IMR-90 (cell line): ENCODE data around the gene SF3A2. TPM values are rescaled to one million over a fixed set of nuclear protein-coding genes. Genes with fewer than 3 reads are reported as not detected.

Experiments used
- ATAC-seq: fragments of 200-7000 bp; cut with Tn5 transposase; 2 replicates; pipeline ENCODE4 v1.9.1; 2020; ENCODE audit warnings: low read depth, mild to moderate bottlenecking, moderate library complexity
- BruUV-seq: library from RNA; stranded (reverse); fragments of 400-500 nt; replicated peaks from 2 replicates; lab custom pipeline; 2021; lab: Mats Ljungman, UMichigan
- CTCF ChIA-PET: fragments of 300-600 bp; formaldehyde crosslinking; extraction: SDS; loops from one replicate; lab custom pipeline; 2021; ENCODE audit warnings: antibody characterized with exemption; lab: Yijun Ruan, JAX
- POLR2A ChIA-PET: fragments of 300-600 bp; sonication (Branson Sonifier 250); formaldehyde crosslinking; loops from one replicate; lab custom pipeline; 2022; ENCODE audit warnings: antibody characterized with exemption; ENCODE audit not compliant: unreplicated experiment; lab: Charles Lee
- DNase-seq: peaks from one replicate; pipeline ENCODE4 v3.0.0; 2013
- H2AFZ ChIP-seq: replicated peaks from 2 replicates; pipeline ENCODE3; 2013; ENCODE audit warnings: low read length, mild to moderate bottlenecking; ENCODE audit not compliant: poor library complexity
- H2AK5ac ChIP-seq: 2 replicates; pipeline ENCODE4 v1.6.1; 2013; ENCODE audit warnings: low read depth, low read length, inconsistent platforms
- H2AK9ac ChIP-seq: replicated peaks from 2 replicates; pipeline ENCODE3; 2013; ENCODE audit warnings: mild to moderate bottlenecking, low read depth, low read length, moderate library complexity; ENCODE audit not compliant: poor library complexity
- H2BK120ac ChIP-seq: 2 replicates; pipeline ENCODE4 v1.6.1; 2013; ENCODE audit warnings: low read depth, low read length, inconsistent platforms
- H2BK15ac ChIP-seq: 3 replicates; pipeline ENCODE4 v1.6.1; 2013; ENCODE audit warnings: low read depth, low read length, inconsistent platforms
- H2BK20ac ChIP-seq: 2 replicates; pipeline ENCODE4 v1.6.1; 2013; ENCODE audit warnings: low read depth, mild to moderate bottlenecking, inconsistent platforms, low read length, moderate library complexity
- H2BK5ac ChIP-seq: 2 replicates; pipeline ENCODE4 v1.6.1; 2013; ENCODE audit warnings: mild to moderate bottlenecking, low read depth, low read length, inconsistent platforms; ENCODE audit not compliant: poor library complexity, severe bottlenecking
- H3K14ac ChIP-seq: replicated peaks from 2 replicates; pipeline ENCODE4 v1.6.1; 2013; ENCODE audit warnings: low read depth, low read length, inconsistent platforms
- H3K18ac ChIP-seq: 2 replicates; pipeline ENCODE4 v1.6.1; 2013; ENCODE audit warnings: low read depth, low read length, control low read depth
- H3K23ac ChIP-seq: 2 replicates; pipeline ENCODE4 v1.6.1; 2013; ENCODE audit warnings: low read depth, low read length, inconsistent platforms
- H3K27ac ChIP-seq: 2 replicates; pipeline ENCODE4 v1.5.1; 2013; ENCODE audit warnings: mild to moderate bottlenecking, control low read depth, low read length; ENCODE audit not compliant: insufficient read depth
- H3K27me3 ChIP-seq: 2 replicates; pipeline ENCODE4 v1.6.1; 2013; ENCODE audit warnings: low read length; ENCODE audit not compliant: control insufficient read depth, insufficient read depth
- H3K36me3 ChIP-seq: 2 replicates; pipeline ENCODE4 v1.6.1; 2013; ENCODE audit warnings: low read length, mixed read lengths; ENCODE audit not compliant: control insufficient read depth, insufficient read depth
- H3K4ac ChIP-seq: 2 replicates; pipeline ENCODE4 v1.6.1; 2013; ENCODE audit warnings: low read depth, low read length, inconsistent platforms
- H3K4me1 ChIP-seq: 2 replicates; pipeline ENCODE4 v1.6.1; 2013; ENCODE audit warnings: low read length, mixed read lengths; ENCODE audit not compliant: control insufficient read depth, insufficient read depth
- H3K4me2 ChIP-seq: 2 replicates; pipeline ENCODE4 v1.6.1; 2013; ENCODE audit warnings: low read depth, mild to moderate bottlenecking, control low read depth, low read length, moderate library complexity
- H3K4me3 ChIP-seq: 2 replicates; pipeline ENCODE4 v1.5.1; 2013; ENCODE audit warnings: low read depth, mild to moderate bottlenecking, control low read depth, low read length, moderate library complexity; ENCODE audit not compliant: insufficient read depth
- H3K56ac ChIP-seq: 2 replicates; pipeline ENCODE4 v1.6.1; 2013; ENCODE audit warnings: low read length, inconsistent platforms; ENCODE audit not compliant: insufficient read depth; ENCODE audit errors: extremely low read depth
- H3K79me1 ChIP-seq, 2 experiments: 2 replicates each; pipeline ENCODE4 v1.6.1; 2013; ENCODE audit warnings: low read length in 2 of 2, inconsistent platforms in 1 of 2, low read depth in 1 of 2
- H3K9ac ChIP-seq: 2 replicates; pipeline ENCODE4 v1.6.1; 2013; ENCODE audit warnings: low read depth, low read length, control low read depth
- H3K9me1 ChIP-seq: 2 replicates; pipeline ENCODE4 v1.6.1; 2013; ENCODE audit warnings: low read length, inconsistent platforms; ENCODE audit not compliant: insufficient read depth
- H3K9me3 ChIP-seq: 2 replicates; pipeline ENCODE4 v1.6.1; 2013; ENCODE audit warnings: low read length; ENCODE audit not compliant: control insufficient read depth, insufficient read depth
- H4K20me1 ChIP-seq: 2 replicates; pipeline ENCODE4 v1.6.1; 2013; ENCODE audit warnings: low read length, inconsistent platforms; ENCODE audit not compliant: insufficient read depth
- H4K5ac ChIP-seq: 2 replicates; pipeline ENCODE4 v1.6.1; 2013; ENCODE audit warnings: mild to moderate bottlenecking, low read depth, low read length, control low read depth
- H4K8ac ChIP-seq, 2 experiments: 2 replicates each; pipeline ENCODE4 v1.6.1; 2013; ENCODE audit warnings: low read depth in 2 of 2, low read length in 2 of 2, control low read depth in 1 of 2, inconsistent platforms in 1 of 2
- H4K91ac ChIP-seq: 2 replicates; pipeline ENCODE4 v1.6.1; 2013; ENCODE audit warnings: low read depth, low read length, inconsistent platforms; ENCODE audit not compliant: insufficient read depth
- BHLHE40 ChIP-seq: fragments of 150-350 bp; IDR thresholded peaks from 2 replicates; pipeline ENCODE4 v1.6.1; 2016; ENCODE audit warnings: mild to moderate bottlenecking, low read depth, low read length
- CEBPB ChIP-seq: IDR thresholded peaks from 2 replicates; pipeline ENCODE4 v1.6.1; 2012; ENCODE audit warnings: low read depth, low read length, improper control_type of control experiment
- CHD1 ChIP-seq: IDR thresholded peaks from 2 replicates; pipeline ENCODE4 v1.6.1; 2012; ENCODE audit warnings: low read depth, low read length, improper control_type of control experiment
- FOS ChIP-seq: fragments of 150-350 bp; IDR thresholded peaks from 2 replicates; pipeline ENCODE4 v1.6.1; 2016; ENCODE audit warnings: low read depth, low read length
- MAFK ChIP-seq: IDR thresholded peaks from 2 replicates; pipeline ENCODE4 v1.6.1; 2012; ENCODE audit warnings: low read depth, low read length, improper control_type of control experiment
- MAZ ChIP-seq: IDR thresholded peaks from 2 replicates; pipeline ENCODE4 v1.6.1; 2012; ENCODE audit warnings: low read depth, mild to moderate bottlenecking, low read length, improper control_type of control experiment, moderate library complexity, borderline replicate concordance
- MXI1 ChIP-seq: IDR thresholded peaks from 2 replicates; pipeline ENCODE4 v1.6.1; 2012; ENCODE audit warnings: low read depth, mild to moderate bottlenecking, low read length, moderate library complexity, borderline replicate concordance
- NFE2L2 ChIP-seq: fragments of 150-350 bp; IDR thresholded peaks from 2 replicates; pipeline ENCODE4 v1.6.1; 2016; ENCODE audit warnings: low read depth, mild to moderate bottlenecking, low read length
- POLR2A ChIP-seq: IDR thresholded peaks from 2 replicates; pipeline ENCODE4 v1.6.1; 2012; ENCODE audit warnings: mild to moderate bottlenecking, low read depth, low read length
- RAD21 ChIP-seq: IDR thresholded peaks from 2 replicates; pipeline ENCODE4 v1.6.1; 2012; ENCODE audit warnings: low read length, improper control_type of control experiment
- RCOR1 ChIP-seq: IDR thresholded peaks from 2 replicates; pipeline ENCODE4 v1.6.1; 2012; ENCODE audit warnings: mild to moderate bottlenecking, low read length, improper control_type of control experiment; ENCODE audit not compliant: insufficient replicate concordance
- RFX5 ChIP-seq: IDR thresholded peaks from 2 replicates; pipeline ENCODE4 v1.8.0; 2012; ENCODE audit warnings: low read depth, mild to moderate bottlenecking, low read length, moderate library complexity
- SMC3 ChIP-seq: fragments of 150-350 bp; IDR thresholded peaks from 2 replicates; pipeline ENCODE4 v1.6.1; 2016; ENCODE audit warnings: low read depth, mild to moderate bottlenecking, antibody characterized with exemption, low read length, moderate library complexity
- WGBS, 2 experiments: methylation state at CpG; one replicate each; pipeline versions ENCODE4 v1.1.5 to v1.1.7; 2013; ENCODE audit warnings: missing lambda C conversion rate in 2 of 2; ENCODE audit not compliant: insufficient read length in 1 of 2; ENCODE audit errors: extremely low coverage in 2 of 2; 5-methylcytosine and 5-hydroxymethylcytosine counted together
- dilution Hi-C: fragments of 300-500 bp; cut with HindIII; formaldehyde crosslinking; loops from one replicate; pipeline ENCODE4 v1.14.3; 2018; ENCODE audit warnings: low sequenced_read_pairs; ENCODE audit not compliant: unreplicated experiment
- in situ Hi-C: fragments of 300-500 bp; cut with MboI; formaldehyde crosslinking; loops from 3 replicates; pipeline ENCODE4 v1.14.3; 2019; ENCODE audit warnings: low sequenced_read_pairs, inconsistent platforms, mixed read lengths
- intact Hi-C: fragments of 100-400 bp; cut with micrococcal nuclease; formaldehyde crosslinking; loops from 2 replicates; pipeline ENCODE4 v1.10.0; 2022
- polyA plus RNA-seq, 3 experiments: library from polyadenylated mRNA; depleted of rRNA; stranded (reverse); fragments of >200 nt; gene quantifications; 2 replicates each; pipeline ENCODE4 v1.2.3, GENCODE V29; 2012; ENCODE audit warnings: low replicate concordance in 1 of 3
- total RNA-seq: library from RNA; depleted of rRNA; stranded (reverse); fragments of >200 nt; gene quantifications from 2 replicates; pipeline ENCODE4 v1.2.3, GENCODE V29; 2012
- TF ChIP-seq, protein P1 (sequence below): fragments of 150-350 bp; IDR thresholded peaks from 2 replicates; pipeline ENCODE4 v1.6.1; 2017; ENCODE audit warnings: mild to moderate bottlenecking, antibody characterized with exemption, low read length, low read depth
- TF ChIP-seq, protein P2 (sequence below): conservative IDR thresholded peaks from 2 replicates; pipeline ENCODE4 v1.5.1; 2012; ENCODE audit warnings: mild to moderate bottlenecking, low read depth, low read length, improper control_type of control experiment
- TF ChIP-seq, protein P3 (sequence below): fragments of 150-350 bp; IDR thresholded peaks from 2 replicates; pipeline ENCODE4 v1.6.1; 2016; ENCODE audit warnings: low read depth, mild to moderate bottlenecking, low read length, moderate library complexity, borderline replicate concordance

The SF3A2 gene
- total and polyA plus RNA-seq, 2 of the 4 experiments (the other 2 are of a cell fraction), result 4.8 to 34.5 TPM

DNA sequence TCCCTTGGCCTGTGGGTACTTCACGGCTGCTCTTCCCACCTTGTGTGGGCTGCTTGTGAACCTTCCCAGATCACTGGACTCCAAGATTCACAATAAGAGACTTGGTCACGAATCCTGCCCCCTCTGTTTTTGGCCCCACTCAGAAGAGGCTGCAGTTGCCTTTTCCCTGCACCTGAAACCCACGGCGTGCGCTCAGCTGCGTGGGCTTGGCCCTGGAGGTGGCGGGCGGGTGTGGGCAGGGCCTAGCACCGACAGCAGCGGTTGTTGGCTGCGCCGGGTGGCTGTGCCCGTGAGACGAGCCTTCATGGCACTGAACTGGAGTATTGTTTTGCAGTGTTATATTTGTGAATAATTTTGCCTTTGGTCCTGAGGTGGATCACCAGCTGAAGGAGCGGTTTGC lies 34.3 kb upstream of the SF3A2 start:
- Histone ChIP-seq H3K23ac (no peak overlapping the region), H3K36me3 (peaks cover 39% of the 10 kb centered on the region), H3K4me2 (no peak overlapping the region), H2AFZ (no peak overlapping the region), H4K91ac (no peak overlapping the region), H3K27me3 (no peaks in the 10 kb centered on the region), H4K8ac (no peak overlapping the region), H3K9me1 (peaks cover 14% of the 10 kb centered on the region), H3K4me3 (no peak overlapping the region), H4K20me1 (peaks cover 39% of the 10 kb centered on the region), H2AK9ac (no peak overlapping the region), H2BK20ac (no peak overlapping the region), H2AK5ac (no peak overlapping the region), H3K18ac (no peak overlapping the region), H3K14ac (no peak overlapping the region), H3K79me1 (peaks cover 21 to 93% of the 10 kb centered on the region in 2 experiments), H3K4ac (no peak overlapping the region), H2BK15ac (no peak overlapping the region), H3K56ac (no peak overlapping the region), H2BK5ac (no peak overlapping the region), H3K9ac (no peak overlapping the region), H3K9me3 (no peaks in the 10 kb centered on the region), H3K27ac (no peak overlapping the region), H2BK120ac (no peak overlapping the region), H3K4me1 (peaks cover 6% of the 10 kb centered on the region), H4K5ac (no peak overlapping the region)
- no TSS peak for BruUV-seq
- no peak for TF ChIP-seq CEBPB
- no peak for TF ChIP-seq RAD21
- TF ChIP-seq MXI1, result no peak
- no peak for TF ChIP-seq RFX5
- TF ChIP-seq POLR2A, result no peak
- TF ChIP-seq MAFK, result no peak
- TF ChIP-seq SMC3, result no peak
- TF ChIP-seq MAZ, result no peak
- no peak for TF ChIP-seq FOS
- no peak for TF ChIP-seq RCOR1
- TF ChIP-seq, protein P1, sequence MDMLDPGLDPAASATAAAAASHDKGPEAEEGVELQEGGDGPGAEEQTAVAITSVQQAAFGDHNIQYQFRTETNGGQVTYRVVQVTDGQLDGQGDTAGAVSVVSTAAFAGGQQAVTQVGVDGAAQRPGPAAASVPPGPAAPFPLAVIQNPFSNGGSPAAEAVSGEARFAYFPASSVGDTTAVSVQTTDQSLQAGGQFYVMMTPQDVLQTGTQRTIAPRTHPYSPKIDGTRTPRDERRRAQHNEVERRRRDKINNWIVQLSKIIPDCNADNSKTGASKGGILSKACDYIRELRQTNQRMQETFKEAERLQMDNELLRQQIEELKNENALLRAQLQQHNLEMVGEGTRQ, result no peak
- no peak for TF ChIP-seq BHLHE40
- TF ChIP-seq, protein P2, sequence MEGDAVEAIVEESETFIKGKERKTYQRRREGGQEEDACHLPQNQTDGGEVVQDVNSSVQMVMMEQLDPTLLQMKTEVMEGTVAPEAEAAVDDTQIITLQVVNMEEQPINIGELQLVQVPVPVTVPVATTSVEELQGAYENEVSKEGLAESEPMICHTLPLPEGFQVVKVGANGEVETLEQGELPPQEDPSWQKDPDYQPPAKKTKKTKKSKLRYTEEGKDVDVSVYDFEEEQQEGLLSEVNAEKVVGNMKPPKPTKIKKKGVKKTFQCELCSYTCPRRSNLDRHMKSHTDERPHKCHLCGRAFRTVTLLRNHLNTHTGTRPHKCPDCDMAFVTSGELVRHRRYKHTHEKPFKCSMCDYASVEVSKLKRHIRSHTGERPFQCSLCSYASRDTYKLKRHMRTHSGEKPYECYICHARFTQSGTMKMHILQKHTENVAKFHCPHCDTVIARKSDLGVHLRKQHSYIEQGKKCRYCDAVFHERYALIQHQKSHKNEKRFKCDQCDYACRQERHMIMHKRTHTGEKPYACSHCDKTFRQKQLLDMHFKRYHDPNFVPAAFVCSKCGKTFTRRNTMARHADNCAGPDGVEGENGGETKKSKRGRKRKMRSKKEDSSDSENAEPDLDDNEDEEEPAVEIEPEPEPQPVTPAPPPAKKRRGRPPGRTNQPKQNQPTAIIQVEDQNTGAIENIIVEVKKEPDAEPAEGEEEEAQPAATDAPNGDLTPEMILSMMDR, result no peak
- no peak for TF ChIP-seq CHD1
- TF ChIP-seq NFE2L2, result no peak
- TF ChIP-seq, protein P3, sequence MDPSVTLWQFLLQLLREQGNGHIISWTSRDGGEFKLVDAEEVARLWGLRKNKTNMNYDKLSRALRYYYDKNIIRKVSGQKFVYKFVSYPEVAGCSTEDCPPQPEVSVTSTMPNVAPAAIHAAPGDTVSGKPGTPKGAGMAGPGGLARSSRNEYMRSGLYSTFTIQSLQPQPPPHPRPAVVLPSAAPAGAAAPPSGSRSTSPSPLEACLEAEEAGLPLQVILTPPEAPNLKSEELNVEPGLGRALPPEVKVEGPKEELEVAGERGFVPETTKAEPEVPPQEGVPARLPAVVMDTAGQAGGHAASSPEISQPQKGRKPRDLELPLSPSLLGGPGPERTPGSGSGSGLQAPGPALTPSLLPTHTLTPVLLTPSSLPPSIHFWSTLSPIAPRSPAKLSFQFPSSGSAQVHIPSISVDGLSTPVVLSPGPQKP, result no peak
- ATAC-seq, result no peak
- intact Hi-C loops, result no loop called here
- POLR2A ChIA-PET, result no interaction called here
- dilution Hi-C loops, result no loop called here
- in situ Hi-C loops, result no loop called here
- no peak for DNase-seq
- CTCF ChIA-PET, result no interaction called here
- 96% methylated on average over 9 of the region's 15 CpGs; no CpG with 5 or more reads in 1 of the 2 experiments for WGBS, 2 experiments
